HEK293T (cell line): ENCODE measurements around the gene KIFC3.
A peak's percentile ranks its signal among the peaks of the same experiment; 100 is the strongest.
"Not testable (repeated sequence)": the region's sequence is repeated elsewhere in the genome, so short reads cannot be mapped to it uniquely, and the experiment has no call there.

Experiments used
- CTCF ChIA-PET: fragments of 350-600 bp; formaldehyde crosslinking; extraction: SDS; loops from one replicate; lab custom pipeline; 2021; ENCODE audit warnings: antibody characterized with exemption, inconsistent platforms; lab: Yijun Ruan, JAX
- POLR2A ChIA-PET: fragments of 350-600 bp; formaldehyde crosslinking; extraction: SDS; loops from one replicate; lab custom pipeline; 2020; ENCODE audit warnings: antibody characterized with exemption, inconsistent platforms; lab: Yijun Ruan, JAX
- DNase-seq: peaks from one replicate; pipeline ENCODE4 v3.0.0; 2012; ENCODE audit warnings: mixed read lengths; ENCODE audit errors: extremely low spot score
- ARNT ChIP-seq: fragments of 450-650 bp; IDR thresholded peaks from 2 replicates; pipeline ENCODE4 v1.6.1; 2017; ENCODE audit warnings: mild to moderate bottlenecking
- BHLHE40 ChIP-seq: fragments of 450-650 bp; IDR thresholded peaks from 2 replicates; pipeline ENCODE4 v1.6.1; 2016; ENCODE audit warnings: mild to moderate bottlenecking, moderate library complexity, borderline replicate concordance
- CTBP1 ChIP-seq: fragments of 450-650 bp; IDR thresholded peaks from 2 replicates; pipeline ENCODE4 v1.6.1; 2016; ENCODE audit warnings: borderline replicate concordance
- ELF4 ChIP-seq: fragments of 450-650 bp; IDR thresholded peaks from 2 replicates; pipeline ENCODE4 v1.6.1; 2017; ENCODE audit warnings: antibody characterized with exemption
- FOXA1 ChIP-seq: fragments of 450-650 bp; IDR thresholded peaks from 2 replicates; pipeline ENCODE4 v1.6.1; 2016; ENCODE audit warnings: mild to moderate bottlenecking
- FOXK2 ChIP-seq: fragments of 450-650 bp; IDR thresholded peaks from 2 replicates; pipeline ENCODE4 v1.6.1; 2016; ENCODE audit warnings: mild to moderate bottlenecking
- FOXM1 ChIP-seq: fragments of 450-650 bp; IDR thresholded peaks from 2 replicates; pipeline ENCODE4 v1.6.1; 2017; ENCODE audit warnings: mild to moderate bottlenecking, borderline replicate concordance
- HDGF ChIP-seq: fragments of 450-650 bp; IDR thresholded peaks from 2 replicates; pipeline ENCODE4 v1.6.1; 2017; ENCODE audit warnings: antibody characterized with exemption, borderline replicate concordance
- L3MBTL2 ChIP-seq: fragments of 450-650 bp; conservative IDR thresholded peaks from 2 replicates; pipeline ENCODE4 v1.6.1; 2016; ENCODE audit warnings: mild to moderate bottlenecking
- LEF1 ChIP-seq: fragments of 450-650 bp; IDR thresholded peaks from 2 replicates; pipeline ENCODE4 v1.6.1; 2017; ENCODE audit warnings: mild to moderate bottlenecking, borderline replicate concordance
- NFRKB ChIP-seq: fragments of 450-650 bp; IDR thresholded peaks from 2 replicates; pipeline ENCODE4 v1.6.1; 2016; ENCODE audit warnings: mild to moderate bottlenecking, moderate library complexity
- SP1 ChIP-seq: fragments of 450-650 bp; IDR thresholded peaks from 2 replicates; pipeline ENCODE4 v1.6.1; 2017
- SUZ12 ChIP-seq: fragments of 450-650 bp; IDR thresholded peaks from 2 replicates; pipeline ENCODE4 v1.6.1; 2016; ENCODE audit warnings: mild to moderate bottlenecking
- TARDBP ChIP-seq: fragments of 450-650 bp; IDR thresholded peaks from 2 replicates; pipeline ENCODE4 v1.6.1; 2016
- ZNF384 ChIP-seq: fragments of 450-650 bp; IDR thresholded peaks from 2 replicates; pipeline ENCODE4 v1.6.1; 2016
- TF ChIP-seq, protein P1 (sequence below): fragments of 450-650 bp; IDR thresholded peaks from 2 replicates; pipeline ENCODE4 v1.6.1; 2016

KIFC3 gene

DNA sequence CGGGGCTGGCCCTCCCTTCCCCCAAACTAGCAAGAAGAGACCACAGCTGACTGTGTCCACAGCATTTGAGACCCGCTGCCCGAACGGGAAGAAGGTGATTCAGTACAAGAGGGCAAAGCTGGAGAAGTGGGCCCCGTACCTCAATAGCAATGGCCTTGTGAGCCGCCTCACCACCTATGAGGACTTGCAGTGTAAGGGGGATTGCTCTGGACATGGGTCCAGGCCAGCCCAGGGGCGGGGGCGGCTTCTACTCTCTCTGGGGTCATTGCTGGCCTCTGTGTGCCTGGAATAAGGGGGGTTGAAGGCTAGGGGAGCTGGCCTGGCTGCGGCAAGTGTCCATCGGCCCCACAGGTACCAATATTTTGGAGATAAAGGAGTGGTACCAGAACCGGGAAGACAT, 79.6 kb downstream of the KIFC3 start:
- no peak for TF ChIP-seq SUZ12
- CTCF ChIA-PET = interaction anchor here (0.6 to 0.7 kb wide), 4 partner anchors 14 to 176 kb away, joined by 3 to 4 read pairs (median 3); no protein-coding TSS in a partner anchor
- POLR2A ChIA-PET = interaction anchor here (1.6 kb wide), 1 partner anchor 13 kb away, joined by 7 read pairs; the partner anchor contains the start of gene KATNB1
- DNase-seq = no peak

DNA sequence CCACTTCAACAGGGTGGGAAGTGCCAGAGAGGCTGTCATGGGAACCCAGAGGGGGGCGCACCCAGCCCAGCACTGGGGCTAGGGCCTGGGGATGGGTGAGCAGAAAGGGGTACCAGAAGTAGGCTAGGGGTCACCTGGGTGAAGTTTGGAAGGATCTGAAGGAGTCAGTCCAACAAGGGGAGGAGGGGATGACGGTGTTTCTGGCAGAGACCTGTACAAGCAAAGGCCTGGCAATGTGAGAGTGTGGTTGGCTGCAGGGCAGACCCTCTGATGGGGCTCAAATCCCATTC, 80.1 kb downstream of the KIFC3 start:
- ChIA-PET CTCF (no interaction called here), POLR2A (interaction anchor here (1.6 kb wide), 1 partner anchor 13 kb away, joined by 7 read pairs; the partner anchor contains the start of gene KATNB1)
- TF ChIP-seq BHLHE40 = no peak
- TF ChIP-seq FOXM1 = no peak
- TF ChIP-seq ZNF384 = no peak
- TF ChIP-seq SP1 = no peak
- no peak for TF ChIP-seq LEF1
- TF ChIP-seq ELF4 = no peak
- no peak for TF ChIP-seq ARNT
- TF ChIP-seq FOXK2 = no peak
- no peak for DNase-seq

DNA sequence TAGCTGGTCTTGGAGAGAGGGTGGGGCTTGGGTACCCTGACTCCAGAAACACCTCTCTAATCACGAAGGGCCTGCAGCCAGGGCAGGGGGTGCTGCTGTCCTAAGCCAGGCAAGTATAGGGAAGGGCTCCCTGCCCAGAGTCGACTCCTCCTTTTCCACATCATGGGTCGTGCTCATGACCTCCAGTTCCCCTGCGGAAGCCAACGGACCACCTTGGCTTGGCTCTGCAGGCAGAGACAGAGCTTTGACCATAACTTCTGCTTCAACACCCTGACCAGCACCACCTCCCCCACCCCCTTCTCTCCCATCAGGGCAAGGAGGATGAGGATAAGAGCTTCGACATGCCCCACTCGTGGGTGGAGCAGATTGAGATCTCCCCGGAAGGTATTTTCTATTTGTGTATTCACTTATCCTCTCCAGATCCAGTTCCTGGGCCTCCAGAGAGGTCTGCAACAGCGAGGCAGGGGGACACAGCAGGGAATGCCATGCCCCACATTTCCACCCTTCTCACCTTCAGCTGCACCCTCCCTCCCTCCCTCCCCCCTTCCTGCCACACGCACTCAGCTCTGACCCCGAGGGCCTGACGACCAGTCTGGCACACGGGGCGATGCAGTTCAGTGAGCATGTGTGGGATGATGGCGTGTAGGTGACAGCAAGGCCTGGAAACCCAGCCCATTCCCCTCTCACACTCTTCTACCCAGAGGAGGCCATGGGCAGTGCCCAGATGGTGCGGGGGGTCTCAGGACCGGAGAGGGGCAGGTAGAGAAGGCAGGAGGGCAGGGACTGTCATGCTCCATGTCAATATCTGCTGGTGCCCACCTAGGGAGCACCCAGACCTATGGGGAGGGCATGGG, 80.7 kb downstream of the KIFC3 start:
- DNase-seq = no peak
- TF ChIP-seq ELF4 = no peak
- no peak for TF ChIP-seq SP1
- TF ChIP-seq BHLHE40 = no peak
- TF ChIP-seq L3MBTL2 = no peak
- no peak for TF ChIP-seq FOXM1
- TF ChIP-seq FOXA1 = no peak
- TF ChIP-seq, protein P1, sequence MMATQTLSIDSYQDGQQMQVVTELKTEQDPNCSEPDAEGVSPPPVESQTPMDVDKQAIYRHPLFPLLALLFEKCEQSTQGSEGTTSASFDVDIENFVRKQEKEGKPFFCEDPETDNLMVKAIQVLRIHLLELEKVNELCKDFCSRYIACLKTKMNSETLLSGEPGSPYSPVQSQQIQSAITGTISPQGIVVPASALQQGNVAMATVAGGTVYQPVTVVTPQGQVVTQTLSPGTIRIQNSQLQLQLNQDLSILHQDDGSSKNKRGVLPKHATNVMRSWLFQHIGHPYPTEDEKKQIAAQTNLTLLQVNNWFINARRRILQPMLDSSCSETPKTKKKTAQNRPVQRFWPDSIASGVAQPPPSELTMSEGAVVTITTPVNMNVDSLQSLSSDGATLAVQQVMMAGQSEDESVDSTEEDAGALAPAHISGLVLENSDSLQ = no peak
- no peak for TF ChIP-seq FOXK2
- TF ChIP-seq ZNF384 = no peak
- no peak for TF ChIP-seq SUZ12
- no peak for TF ChIP-seq CTBP1
- TF ChIP-seq ARNT = no peak
- ChIA-PET CTCF (no interaction called here), POLR2A (interaction anchor here (0.7 kb wide), 1 partner anchor 13 kb away, joined by 3 read pairs; no protein-coding TSS in a partner anchor)

DNA sequence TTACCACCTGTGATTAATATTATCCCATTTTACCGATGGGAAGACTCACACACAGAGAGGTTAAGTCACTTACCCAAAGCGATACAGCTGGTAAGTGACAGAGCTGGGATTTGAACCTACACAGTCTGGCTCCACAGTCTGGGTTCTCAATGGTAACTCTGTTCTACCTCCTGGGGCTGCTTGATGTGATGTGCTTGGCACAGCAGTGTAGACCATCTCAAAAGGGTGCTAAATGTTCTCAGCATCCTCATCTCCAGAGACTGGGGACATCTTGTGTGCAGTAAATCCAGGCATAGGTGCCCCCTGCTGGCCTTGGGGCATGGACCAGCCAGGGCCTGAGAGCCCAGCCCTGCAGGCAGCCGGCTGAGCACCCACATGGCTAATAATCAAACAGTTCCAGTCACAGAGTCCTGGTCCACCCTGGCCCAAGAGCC, 82.1 kb downstream of the KIFC3 start:
- ChIA-PET POLR2A (no interaction called here), CTCF (no interaction called here)
- TF ChIP-seq L3MBTL2 = no peak
- no peak for TF ChIP-seq FOXA1
- TF ChIP-seq, protein P1 = no peak
- TF ChIP-seq HDGF = no peak
- TF ChIP-seq SP1 = no peak
- DNase-seq = peak; percentile 51

DNA sequence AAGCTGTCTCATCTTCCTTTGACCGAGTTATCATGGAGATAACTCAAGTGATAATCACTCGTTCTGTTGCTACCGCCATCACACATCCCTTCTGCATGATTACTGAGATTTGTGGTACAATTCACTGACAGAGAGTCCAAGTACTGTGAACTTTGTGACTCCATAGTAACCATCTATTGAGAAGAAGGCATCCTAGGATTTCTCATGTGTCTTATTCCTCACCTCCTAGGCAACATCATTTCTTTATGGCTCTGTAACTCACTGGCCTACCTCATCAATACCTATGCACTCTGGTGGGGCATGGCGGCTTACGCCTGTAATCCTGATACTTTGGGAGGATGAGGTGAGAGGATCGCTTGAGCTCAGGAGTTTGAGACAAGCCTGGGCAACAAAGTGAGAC, 88.2 kb downstream of the KIFC3 start:
- ChIA-PET CTCF (no interaction called here), POLR2A (no interaction called here)
- no peak for DNase-seq
- no peak for TF ChIP-seq LEF1
- no peak for TF ChIP-seq ELF4
- no peak for TF ChIP-seq FOXM1

DNA sequence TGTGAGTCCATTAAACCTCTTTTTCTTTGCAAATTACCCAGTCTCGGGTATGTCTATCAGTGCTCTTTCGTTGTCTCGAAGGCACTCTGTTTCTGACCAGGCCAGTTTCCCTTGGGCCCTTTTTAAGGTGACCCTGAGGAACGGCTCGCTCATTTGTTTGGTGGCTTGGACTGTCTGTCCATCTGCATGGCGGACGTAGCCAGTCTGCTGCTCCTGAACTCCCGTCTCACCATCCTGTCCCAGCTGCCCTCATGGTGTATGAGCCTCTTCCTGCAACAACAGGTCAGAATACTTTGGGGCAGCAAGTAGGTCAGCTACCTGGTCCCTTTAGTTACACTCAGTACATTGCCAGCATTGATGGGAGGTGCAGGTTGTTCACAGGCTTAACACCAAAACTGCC, 88.7 kb downstream of the KIFC3 start:
- ChIA-PET CTCF (no interaction called here), POLR2A (no interaction called here)
- no peak for DNase-seq
- no peak for TF ChIP-seq ELF4
- TF ChIP-seq FOXK2 = no peak
- no peak for TF ChIP-seq SP1
- TF ChIP-seq LEF1 = no peak
- TF ChIP-seq ZNF384 = no peak
- no peak for TF ChIP-seq NFRKB
- no peak for TF ChIP-seq TARDBP
- TF ChIP-seq L3MBTL2 = no peak
- no peak for TF ChIP-seq CTBP1

DNA sequence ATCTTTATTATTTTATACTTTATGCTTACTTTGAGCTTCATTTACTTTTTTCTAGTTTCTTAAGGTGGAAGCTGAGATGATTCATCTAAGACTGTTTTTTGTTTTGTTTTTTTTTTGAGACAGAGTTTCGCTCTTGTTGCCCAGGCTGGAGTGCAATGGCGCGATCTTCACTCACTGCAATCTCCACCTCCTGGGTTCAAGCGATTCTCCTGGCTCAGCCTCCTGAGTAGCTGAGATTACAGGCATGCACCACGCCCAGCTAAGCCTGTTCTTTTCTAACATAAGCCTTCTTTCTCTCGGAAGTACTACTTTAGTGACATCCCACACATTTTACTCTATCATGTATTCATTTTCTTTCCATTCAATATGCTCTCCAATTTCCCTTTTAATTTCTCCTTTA, 89.7 kb downstream of the KIFC3 start:
- POLR2A ChIA-PET, CTCF ChIA-PET: not testable (repeated sequence)

DNA sequence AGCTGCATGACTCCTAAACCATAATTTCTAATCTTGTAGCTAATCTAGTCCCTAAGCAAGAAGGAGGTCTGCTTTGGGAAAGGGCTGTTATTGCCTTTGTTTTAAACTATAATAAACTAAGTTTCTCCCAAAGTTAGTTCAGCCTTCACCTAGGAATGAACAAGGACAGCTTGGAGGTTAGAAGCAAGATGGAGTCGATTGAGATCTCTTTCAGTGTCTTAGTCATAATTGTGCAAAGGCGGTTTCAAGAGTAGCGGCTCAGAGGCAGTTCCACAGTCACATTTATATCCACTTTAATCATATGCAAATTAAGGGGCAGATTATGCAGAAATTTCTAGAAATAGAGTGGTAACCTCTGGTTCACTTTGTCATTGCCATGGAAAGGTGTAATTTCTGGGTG, 90.3 kb downstream of the KIFC3 start:
- no peak for DNase-seq
- ChIA-PET CTCF (no interaction called here), POLR2A (interaction anchor here (1.7 kb wide), 1 partner anchor 23 kb away, joined by 6 read pairs; the partner anchor contains the start of gene KATNB1)
- TF ChIP-seq, protein P1 = no peak
- no peak for TF ChIP-seq FOXK2
- no peak for TF ChIP-seq HDGF
- no peak for TF ChIP-seq BHLHE40
- TF ChIP-seq NFRKB = no peak
- no peak for TF ChIP-seq FOXM1
- TF ChIP-seq FOXA1 = no peak
- no peak for TF ChIP-seq LEF1
- no peak for TF ChIP-seq L3MBTL2
- no peak for TF ChIP-seq SP1
- TF ChIP-seq ARNT = no peak
- TF ChIP-seq SUZ12 = no peak
- TF ChIP-seq ELF4 = no peak
- no peak for TF ChIP-seq CTBP1
- no peak for TF ChIP-seq ZNF384
- TF ChIP-seq TARDBP = no peak

More for the DNA sequence above, 89.7 kb downstream of the KIFC3 start:
- DNase-seq = not testable (repeated sequence)
